K562 (cell line): ENCODE data around the gene HOXC11. TPM values are rescaled to one million over a fixed set of nuclear protein-coding genes. Genes with fewer than 3 reads are reported as not detected.
A peak's percentile ranks its signal among the peaks of the same experiment; 100 is the strongest.

Source experiments
- ATAC-seq: fragments of 200-7000 bp; cut with Tn5 transposase; 3 replicates; pipeline ENCODE4 v1.9.1; 2020; ENCODE audit warnings: moderate library complexity
- BruUV-seq: library from RNA; stranded (reverse); fragments of 400-500 nt; replicated peaks from 2 replicates; lab custom pipeline; 2021; lab: Mats Ljungman, UMichigan
- CTCF ChIA-PET: fragments of 300-600 bp; formaldehyde crosslinking; extraction: SDS; loops from one replicate; lab custom pipeline; 2021; ENCODE audit warnings: low intra/inter-chr PET ratio; lab: Yijun Ruan, JAX
- POLR2A ChIA-PET: fragments of 300-600, 350-650 bp; sonication (Branson Sonifier 250); formaldehyde crosslinking; extraction: SDS; loops from one replicate; lab custom pipeline; 2021; ENCODE audit warnings: antibody characterized with exemption, inconsistent platforms; lab: Yijun Ruan, JAX
- DNase-seq, 4 experiments: peaks; one replicate each; pipeline versions ENCODE4 v3.0.0 to v3.0.0-alpha.2; 2011 to 2018; ENCODE audit warnings: low spot score in 3 of 4, mixed read lengths in 3 of 4; ENCODE audit errors: extremely low read depth in 1 of 4
- FAIRE-seq: peaks from 2 replicates; lab custom pipeline; 2011; peaks lifted over from hg19 to GRCh38; lab: Jason Lieb, UNC
- H2AFZ ChIP-seq: 2 replicates; pipeline ENCODE4 v1.6.0; 2011; ENCODE audit warnings: low read depth, low read length, control low read depth, inconsistent platforms
- H3K27ac ChIP-seq: fragments of 200-600 bp; 3 replicates; pipeline ENCODE4 v1.8.0; 2011; ENCODE audit warnings: low read depth, mild to moderate bottlenecking, control low read depth, inconsistent platforms, low read length, moderate library complexity, mixed read lengths; ENCODE audit errors: extremely low read depth
- H3K27me3 ChIP-seq, 2 experiments: fragments of 300-600 bp in 1 of 2; 2 replicates in 1 of 2; 3 replicates in 1 of 2; pipeline versions ENCODE4 v1.6.0 to v1.8.0; 2011; ENCODE audit warnings: inconsistent platforms in 2 of 2, low read length in 2 of 2, mild to moderate bottlenecking in 1 of 2, mixed read lengths in 1 of 2, moderate library complexity in 1 of 2; ENCODE audit not compliant: control insufficient read depth in 2 of 2, insufficient read depth in 2 of 2
- H3K36me3 ChIP-seq: fragments of 300-600 bp; 3 replicates; pipeline ENCODE4 v1.8.0; 2011; ENCODE audit warnings: mild to moderate bottlenecking, low read length, inconsistent platforms; ENCODE audit not compliant: control insufficient read depth, insufficient read depth
- H3K4me1 ChIP-seq, 2 experiments: fragments of 200-600 bp in 1 of 2; replicated peaks in 1 of 2; 2 replicates in 1 of 2; 3 replicates in 1 of 2; pipeline versions ENCODE4 v1.5.1 to v1.8.0; 2011; ENCODE audit warnings: inconsistent platforms in 2 of 2, low read length in 2 of 2, mild to moderate bottlenecking in 1 of 2, mixed read lengths in 1 of 2, moderate library complexity in 1 of 2; ENCODE audit not compliant: control insufficient read depth in 2 of 2, insufficient read depth in 2 of 2
- H3K4me2 ChIP-seq: 2 replicates; pipeline ENCODE4 v1.6.1; 2011; ENCODE audit warnings: low read length, control low read depth, inconsistent platforms, mixed read lengths; ENCODE audit not compliant: insufficient read depth
- H3K4me3 ChIP-seq: fragments of 200-600 bp; sonication (generic), shearing (Covaris generic); 2 replicates; pipeline ENCODE4 v1.5.1; 2016; ENCODE audit warnings: control low read depth, inconsistent platforms
- H3K79me2 ChIP-seq: fragments of 200-600 bp; 3 replicates; pipeline ENCODE4 v1.8.0; 2011; ENCODE audit warnings: low read length, inconsistent platforms; ENCODE audit not compliant: control insufficient read depth, insufficient read depth
- H3K9ac ChIP-seq, 2 experiments: 2 replicates each; pipeline versions ENCODE4 v1.6.0 to v1.6.1; 2011; ENCODE audit warnings: low read depth in 2 of 2, low read length in 2 of 2, control low read depth in 1 of 2, inconsistent platforms in 1 of 2, mild to moderate bottlenecking in 1 of 2, mixed read lengths in 1 of 2; ENCODE audit not compliant: insufficient read depth in 1 of 2
- H3K9me1 ChIP-seq: one replicate; pipeline ENCODE4 v1.6.0; 2011; ENCODE audit warnings: inconsistent platforms, mild to moderate bottlenecking, low read length, moderate library complexity; ENCODE audit not compliant: control insufficient read depth, insufficient read depth
- H3K9me3 ChIP-seq: replicated peaks from 2 replicates; pipeline ENCODE4 v1.5.1; 2011; ENCODE audit warnings: low read depth, low read length, inconsistent platforms; ENCODE audit not compliant: control insufficient read depth, insufficient read depth
- H4K20me1 ChIP-seq: replicated peaks from 2 replicates; pipeline ENCODE4 v1.6.1; 2011; ENCODE audit warnings: low read length, inconsistent platforms, mixed read lengths; ENCODE audit not compliant: control insufficient read depth, insufficient read depth
- HDAC6 ChIP-seq: IDR thresholded peaks from 2 replicates; pipeline ENCODE4 v1.6.1; 2012; ENCODE audit warnings: low read depth, mild to moderate bottlenecking, control low read depth, inconsistent platforms, low read length, moderate library complexity
- PPARD ChIP-seq: fragments of 250-450 bp; sonication (Bioruptor Pico); IDR thresholded peaks from 2 replicates; pipeline ENCODE4 v1.8.0; 2022; ENCODE audit warnings: inconsistent platforms, mild to moderate bottlenecking, moderate library complexity
- VEZF1 ChIP-seq: fragments of 200-800 bp; sonication (Bioruptor generic); IDR thresholded peaks from 2 replicates; pipeline ENCODE4 v1.6.1; 2017; ENCODE audit warnings: missing genetic modification characterization, missing compliant biosample characterization
- ZBTB33 ChIP-seq: sonication (generic); formaldehyde crosslinking; IDR thresholded peaks from 2 replicates; pipeline ENCODE4 v1.8.1; 2023; ENCODE audit warnings: mild to moderate bottlenecking, missing genetic modification reagents
- WGBS: fragments of 100-300 bp; shearing (Covaris generic); methylation state at CpG from one replicate; pipeline ENCODE4 v1.1.6; 2016; ENCODE audit warnings: low coverage, mixed read lengths; ENCODE audit not compliant: insufficient coverage; ENCODE audit errors: missing lambda C conversion rate; 5-methylcytosine and 5-hydroxymethylcytosine counted together
- in situ Hi-C: fragments of 300-500 bp; cut with MboI; formaldehyde crosslinking; loops from 4 replicates; pipeline ENCODE4 v1.15.0; 2018; ENCODE audit warnings: inconsistent platforms, mixed read lengths
- intact Hi-C: fragments of 100-400 bp; cut with micrococcal nuclease; formaldehyde crosslinking; loops from 2 replicates; pipeline ENCODE4 v1.14.2; 2022
- polyA plus RNA-seq, 8 experiments: library from polyadenylated mRNA; depleted of rRNA in 4 of 8; stranded (reverse) in 5 of 8; unstranded in 3 of 8; fragments of >200 nt; fragmentation: Nextera tagmentation in 2 of 8; fragmentation: Illumina TruSeq in 1 of 8; extraction: Ambion mirVana in 2 of 8; extraction: Trizol in 1 of 8; gene quantifications; 2 replicates each; pipeline versions ENCODE4 v1.2.1 to v1.2.3, GENCODE V29; 2011 to 2014; ENCODE audit warnings: inconsistent platforms in 1 of 8, missing spikeins in 1 of 8
- total RNA-seq, 7 experiments: library from RNA; depleted of rRNA in 6 of 7; stranded (reverse); fragments of >200 nt in 6 of 7; fragmentation: Illumina TruSeq in 2 of 7; extraction: Trizol in 2 of 7; gene quantifications; 2 replicates each; pipeline versions ENCODE4 v1.2.1 to v1.2.3, GENCODE V29; 2011 to 2021; ENCODE audit warnings: low replicate concordance in 1 of 7

The HOXC11 gene
- total and polyA plus RNA-seq, 9 of the 15 experiments (the other 6 are each of a cell fraction or from before 2014, with no cell fraction given), result not detected

GRCh38 chr12:53974084-53975063 is 1.4 kb downstream of the HOXC11 start, which contains the start of gene HOTAIR:
TSS of gene HOTAIR (minus strand) at chr12:53974954.
- Histone ChIP-seq H3K79me2 (no peaks in the 10 kb centered on the region), H3K9me3 (no peaks in the 10 kb centered on the region), H4K20me1 (peaks cover 5% of the 10 kb centered on the region; the same call in 1 of the 2 replicates), H3K4me3 (no peak within 1 kb of the TSS), H2AFZ (no peak within 1 kb of the TSS), H3K4me2 (no peak within 1 kb of the TSS), H3K27me3 (peaks cover 47 to 66% of the 10 kb centered on the region in 2 experiments; a peak in 4 of 5 replicates), H3K9me1 (no peaks in the 10 kb centered on the region), H3K4me1 (peaks cover 2 to 25% of the 10 kb centered on the region in 2 experiments; a peak in 2 of 5 replicates), H3K36me3 (no peaks in the 10 kb centered on the region), H3K27ac (no peak within 1 kb of the TSS), H3K9ac (peak within 1 kb of the TSS in 1 of 2 experiments; percentile 54; a peak in 2 of 4 replicates)
- intact Hi-C loops, result no loop called here
- ChIA-PET POLR2A (interaction anchor here (0.6 kb wide), 1 partner anchor 1630 kb away, joined by 3 read pairs; no protein-coding TSS in a partner anchor), CTCF (no interaction called here)
- ATAC-seq (0 out of 3 replicates have a peak, but pooled peaks have one; percentile 20), DNase-seq (no peak), FAIRE-seq (no peak)
- in situ Hi-C loops, result no loop called here
- no TSS peak for BruUV-seq
- 38% methylated on average over 30 of the region's 63 CpGs for WGBS
- TF ChIP-seq HDAC6, result no peak
- TF ChIP-seq VEZF1, result 0 out of 2 replicates have a peak, but pooled peaks have one; percentile 12
- peak; percentile 84 for TF ChIP-seq ZBTB33
- TF ChIP-seq PPARD (CRISPR knock-in tag), result no peak
